ENCODE data around the gene GMEB2. TPM values are rescaled to one million over a fixed set of nuclear protein-coding genes. Genes with fewer than 3 reads are reported as not detected.

The GMEB2 gene
- polyA plus RNA-seq, 1 of the 3 experiments (the other 2 are of a cell fraction) = 6.5 TPM

DNA sequence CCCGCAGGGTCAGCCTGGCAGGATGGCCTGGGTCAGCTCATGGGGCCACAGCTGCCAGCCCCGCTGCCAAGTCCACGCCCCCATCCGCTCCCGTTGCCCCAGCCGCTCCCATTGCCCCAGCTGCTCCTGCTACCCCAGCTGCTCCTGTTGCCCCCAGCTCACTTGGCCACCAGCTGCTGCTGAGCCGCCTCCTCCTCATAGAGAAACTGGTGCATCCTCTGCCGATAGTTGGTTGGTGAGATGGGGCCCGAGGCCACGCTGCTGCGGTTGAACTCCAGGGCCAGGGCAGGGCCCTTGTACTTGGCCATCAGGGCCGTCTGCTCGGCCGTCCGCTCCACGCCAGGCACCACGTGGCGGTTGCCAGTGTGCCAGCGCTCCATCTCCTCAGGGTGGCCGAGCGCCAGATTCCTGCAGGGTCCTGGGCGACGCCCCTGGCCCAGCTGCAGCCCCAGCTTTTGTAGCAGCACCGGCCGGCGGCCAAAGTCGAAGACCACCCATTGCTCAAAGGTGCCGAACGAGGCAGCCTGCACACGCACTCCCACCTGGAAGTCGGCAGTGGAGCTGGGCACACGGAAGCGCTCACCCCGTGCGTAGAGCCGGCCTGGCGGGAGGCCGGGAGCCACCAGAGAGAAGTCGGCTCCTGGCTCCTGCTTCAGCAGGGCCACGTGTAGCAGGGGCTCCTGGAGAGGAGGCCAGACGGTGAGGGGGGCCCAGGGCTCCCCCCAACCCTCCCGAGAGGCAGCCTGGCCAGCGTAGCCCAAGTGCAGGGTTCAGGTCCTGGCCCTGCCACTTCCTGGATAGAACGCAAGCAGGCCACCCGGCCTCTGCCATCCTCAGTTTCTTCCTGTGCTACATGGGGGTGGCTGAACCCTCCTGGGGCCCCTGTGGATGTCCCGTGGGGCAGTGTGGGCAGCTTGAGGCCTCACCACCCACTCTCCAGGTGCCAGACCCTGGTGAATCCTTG is 57.6 kb downstream of the GMEB2 start:
- Histone ChIP-seq H3K4me2 (no peak overlapping the region), H3F3A (replicated peaks; ENCODE audit: insufficient read depth) (no peaks in the 10 kb centered on the region), H3K36me3 (replicated peaks in 1 of 2; ENCODE audit: control insufficient read depth in 1 of 2, insufficient read depth in 2 of 2, low read length in 1 of 2) (peaks cover 0 to 18% of the 10 kb centered on the region in 2 experiments), H3K4me1 (ENCODE audit: control insufficient read depth in 1 of 2, insufficient read depth in 2 of 2, low read depth in 1 of 2, low read length in 1 of 2) (peaks cover under 1 to 8% of the 10 kb centered on the region in 2 experiments; a peak in 2 of 4 replicates), H2AFZ (ENCODE audit: low read depth) (no peak overlapping the region), H3K9me2 (no peaks in the 10 kb centered on the region), H3K27me3 (ENCODE audit: insufficient read depth) (no peaks in the 10 kb centered on the region), H3K79me2 (ENCODE audit: insufficient read depth) (peaks cover 8% of the 10 kb centered on the region; the same call in 1 of the 2 replicates), H4K20me1 (ENCODE audit: insufficient read depth) (no peaks in the 10 kb centered on the region), H3K9me3 (no peaks in the 10 kb centered on the region), H3K9ac (no peak overlapping the region), H3K4me3 (ENCODE audit: low read depth in 2 of 2, low read length in 1 of 2) (no peak overlapping the region), H3K27ac (ENCODE audit: low read depth in 2 of 2, low read length in 1 of 2) (no peak overlapping the region)
- ChIA-PET CTCF (no interaction called here), POLR2A (no interaction called here)
- no peak for DNase-seq
- TF ChIP-seq RXRA (IDR thresholded peaks at IDR 0.05; ENCODE audit: borderline replicate concordance, low read depth) (no peak), GABPA (IDR thresholded peaks at IDR 0.05; ENCODE audit: low read depth) (no peak)
- 96% methylated on average over 33 of the region's 46 CpGs for WGBS (ENCODE audit: low lambda C conversion rate)

DNA sequence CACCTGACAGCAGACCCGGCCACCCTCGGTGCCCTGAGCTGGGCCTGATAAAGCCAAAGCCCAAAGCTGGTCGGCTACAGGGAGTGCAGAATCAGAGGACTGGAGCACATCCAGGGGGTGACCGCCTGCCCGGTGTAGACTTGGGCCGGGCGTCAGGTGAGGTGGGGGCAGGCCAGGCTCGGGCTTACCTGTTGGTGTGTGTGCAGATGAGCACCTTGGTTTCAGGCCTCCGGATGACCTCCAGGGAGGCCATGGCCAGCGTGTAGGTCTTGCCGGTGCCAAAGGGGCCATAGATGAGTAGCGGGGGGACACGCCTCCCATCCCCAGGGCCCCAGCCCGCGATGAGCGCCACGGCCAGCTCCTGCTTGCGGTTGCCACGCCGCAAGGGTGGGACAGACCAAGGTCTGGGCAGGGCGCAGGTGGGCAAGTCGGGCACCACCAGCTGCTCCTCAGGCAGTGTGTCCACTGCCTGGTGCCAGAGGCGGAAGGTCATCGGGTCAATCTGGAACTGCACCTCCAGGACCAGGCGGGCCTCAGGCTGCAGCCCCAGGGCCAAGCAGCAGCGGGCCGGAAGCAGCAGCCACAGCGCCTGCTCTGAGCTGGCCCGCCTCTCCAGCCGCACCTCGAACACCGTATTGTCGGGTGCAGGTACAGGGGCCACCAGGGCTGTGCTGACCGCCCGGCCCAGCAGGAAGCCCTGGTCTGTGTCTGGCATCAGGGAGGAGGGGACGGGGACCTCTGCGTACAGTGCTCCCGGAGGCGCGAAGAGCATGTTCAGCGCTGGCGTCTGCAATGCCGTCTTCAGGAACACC is 58.5 kb downstream of the GMEB2 start:
- Histone ChIP-seq H3K9ac (no peak overlapping the region), H3K4me2 (no peak overlapping the region), H3F3A (replicated peaks; ENCODE audit: insufficient read depth) (no peaks in the 10 kb centered on the region), H3K9me2 (no peaks in the 10 kb centered on the region), H3K36me3 (replicated peaks in 1 of 2; ENCODE audit: control insufficient read depth in 1 of 2, insufficient read depth in 2 of 2, low read length in 1 of 2) (peaks cover 0 to 22% of the 10 kb centered on the region in 2 experiments), H3K79me2 (ENCODE audit: insufficient read depth) (peaks cover 5% of the 10 kb centered on the region; the same call in 1 of the 2 replicates), H4K20me1 (ENCODE audit: insufficient read depth) (no peaks in the 10 kb centered on the region), H3K27me3 (ENCODE audit: insufficient read depth) (no peaks in the 10 kb centered on the region), H3K27ac (ENCODE audit: low read depth in 2 of 2, low read length in 1 of 2) (no peak overlapping the region), H3K9me3 (no peaks in the 10 kb centered on the region), H2AFZ (ENCODE audit: low read depth) (no peak overlapping the region), H3K4me1 (ENCODE audit: control insufficient read depth in 1 of 2, insufficient read depth in 2 of 2, low read depth in 1 of 2, low read length in 1 of 2) (peaks cover 0 to 5% of the 10 kb centered on the region in 2 experiments; a peak in 1 of 4 replicates), H3K4me3 (ENCODE audit: low read depth in 2 of 2, low read length in 1 of 2) (no peak overlapping the region)
- POLR2A ChIA-PET = no interaction called here
- WGBS (ENCODE audit: low lambda C conversion rate) = 89% methylated on average over 7 of the region's 43 CpGs
- CTCF ChIA-PET = interaction anchor here (3.6 kb wide), 1 partner anchor 31 kb away, joined by 12 read pairs; the partner anchor contains the start of gene PTK6
- no peak for DNase-seq
- TF ChIP-seq, protein P1, sequence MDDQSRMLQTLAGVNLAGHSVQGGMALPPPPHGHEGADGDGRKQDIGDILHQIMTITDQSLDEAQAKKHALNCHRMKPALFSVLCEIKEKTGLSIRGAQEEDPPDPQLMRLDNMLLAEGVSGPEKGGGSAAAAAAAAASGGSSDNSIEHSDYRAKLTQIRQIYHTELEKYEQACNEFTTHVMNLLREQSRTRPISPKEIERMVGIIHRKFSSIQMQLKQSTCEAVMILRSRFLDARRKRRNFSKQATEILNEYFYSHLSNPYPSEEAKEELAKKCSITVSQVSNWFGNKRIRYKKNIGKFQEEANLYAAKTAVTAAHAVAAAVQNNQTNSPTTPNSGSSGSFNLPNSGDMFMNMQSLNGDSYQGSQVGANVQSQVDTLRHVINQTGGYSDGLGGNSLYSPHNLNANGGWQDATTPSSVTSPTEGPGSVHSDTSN (IDR thresholded peaks at IDR 0.05) = no peak
- no peak for TF ChIP-seq ELF1 (IDR thresholded peaks at IDR 0.05)

DNA sequence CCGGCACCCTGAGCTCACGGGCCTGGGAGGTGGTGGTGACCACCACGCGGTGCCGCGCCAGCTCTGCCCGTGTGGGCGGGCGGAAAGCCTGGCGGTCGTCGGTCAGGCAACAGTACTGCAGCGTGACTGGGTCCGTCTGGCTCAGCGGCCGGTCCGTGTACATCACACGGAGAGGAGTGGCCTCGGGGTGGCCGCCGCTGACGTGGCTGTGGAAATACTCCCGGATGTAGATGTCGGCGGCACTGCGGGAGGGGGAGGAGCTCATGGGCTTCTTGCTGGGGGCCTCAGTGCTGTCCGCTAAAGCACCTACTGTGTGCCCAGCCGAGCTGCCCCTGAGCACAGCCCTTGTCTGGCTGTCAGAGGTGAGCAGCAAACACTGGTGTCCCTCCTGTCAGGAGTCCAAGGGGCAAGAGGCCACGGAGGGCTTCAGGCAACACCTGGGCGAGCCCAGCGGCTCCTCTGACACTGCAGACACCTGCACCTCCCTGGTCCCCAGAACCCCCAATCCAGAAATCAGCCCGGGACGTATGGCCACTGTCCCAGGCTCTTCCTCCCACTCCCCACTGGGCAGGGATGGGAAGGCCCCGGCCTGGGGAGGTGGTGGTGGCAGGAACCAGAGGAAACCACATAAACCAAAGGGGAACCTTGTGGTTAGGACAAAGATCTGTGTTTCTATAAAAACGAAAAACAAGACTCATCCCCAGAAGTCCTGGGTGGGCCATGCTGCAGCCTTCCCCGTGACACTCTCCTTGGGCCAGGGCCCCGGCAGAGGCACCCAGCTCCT is 59.3 kb downstream of the GMEB2 start:
- H3K27me3 ChIP-seq (ENCODE audit: insufficient read depth) = no peaks in the 10 kb centered on the region
- no peaks in the 10 kb centered on the region for H4K20me1 ChIP-seq (ENCODE audit: insufficient read depth)
- peaks cover 0 to 29% of the 10 kb centered on the region in 2 experiments for H3K36me3 ChIP-seq (replicated peaks in 1 of 2; ENCODE audit: control insufficient read depth in 1 of 2, insufficient read depth in 2 of 2, low read length in 1 of 2)
- no peaks in the 10 kb centered on the region for H3F3A ChIP-seq (replicated peaks; ENCODE audit: insufficient read depth)
- no peak overlapping the region for H3K4me3 ChIP-seq (ENCODE audit: low read depth in 2 of 2, low read length in 1 of 2)
- no peaks in the 10 kb centered on the region for H3K79me2 ChIP-seq (ENCODE audit: insufficient read depth)
- H3K9me3 ChIP-seq = no peaks in the 10 kb centered on the region
- H3K9me2 ChIP-seq = no peaks in the 10 kb centered on the region
- no peak overlapping the region for H3K27ac ChIP-seq (ENCODE audit: low read depth in 2 of 2, low read length in 1 of 2)
- no peak overlapping the region for H3K4me2 ChIP-seq
- POLR2A ChIA-PET = no interaction called here
- no peak overlapping the region for H2AFZ ChIP-seq (ENCODE audit: low read depth)
- H3K4me1 ChIP-seq (ENCODE audit: control insufficient read depth in 1 of 2, insufficient read depth in 2 of 2, low read depth in 1 of 2, low read length in 1 of 2) = no peaks in the 10 kb centered on the region
- 88% methylated on average over 21 of the region's 37 CpGs for WGBS (ENCODE audit: low lambda C conversion rate)
- CTCF ChIA-PET = interaction anchor here (0.8 to 3.6 kb wide), 2 partner anchors 30 to 71 kb away, joined by 3 to 12 read pairs; partner anchors contain the start of gene PTK6
- H3K9ac ChIP-seq = no peak overlapping the region
- DNase-seq = no peak
- no peak for TF ChIP-seq SMC3 (IDR thresholded peaks at IDR 0.05; ENCODE audit: low read depth, low read length)
- TF ChIP-seq, protein P2, sequence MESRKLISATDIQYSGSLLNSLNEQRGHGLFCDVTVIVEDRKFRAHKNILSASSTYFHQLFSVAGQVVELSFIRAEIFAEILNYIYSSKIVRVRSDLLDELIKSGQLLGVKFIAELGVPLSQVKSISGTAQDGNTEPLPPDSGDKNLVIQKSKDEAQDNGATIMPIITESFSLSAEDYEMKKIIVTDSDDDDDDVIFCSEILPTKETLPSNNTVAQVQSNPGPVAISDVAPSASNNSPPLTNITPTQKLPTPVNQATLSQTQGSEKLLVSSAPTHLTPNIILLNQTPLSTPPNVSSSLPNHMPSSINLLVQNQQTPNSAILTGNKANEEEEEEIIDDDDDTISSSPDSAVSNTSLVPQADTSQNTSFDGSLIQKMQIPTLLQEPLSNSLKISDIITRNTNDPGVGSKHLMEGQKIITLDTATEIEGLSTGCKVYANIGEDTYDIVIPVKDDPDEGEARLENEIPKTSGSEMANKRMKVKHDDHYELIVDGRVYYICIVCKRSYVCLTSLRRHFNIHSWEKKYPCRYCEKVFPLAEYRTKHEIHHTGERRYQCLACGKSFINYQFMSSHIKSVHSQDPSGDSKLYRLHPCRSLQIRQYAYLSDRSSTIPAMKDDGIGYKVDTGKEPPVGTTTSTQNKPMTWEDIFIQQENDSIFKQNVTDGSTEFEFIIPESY (IDR thresholded peaks at IDR 0.05; ENCODE audit: borderline replicate concordance, low read depth) = no peak
- TF ChIP-seq FOXJ3 (CRISPR knock-in tag; IDR thresholded peaks at IDR 0.05) = no peak
- TF ChIP-seq TCF12 (IDR thresholded peaks at IDR 0.05) = no peak
- TF ChIP-seq, protein P3, sequence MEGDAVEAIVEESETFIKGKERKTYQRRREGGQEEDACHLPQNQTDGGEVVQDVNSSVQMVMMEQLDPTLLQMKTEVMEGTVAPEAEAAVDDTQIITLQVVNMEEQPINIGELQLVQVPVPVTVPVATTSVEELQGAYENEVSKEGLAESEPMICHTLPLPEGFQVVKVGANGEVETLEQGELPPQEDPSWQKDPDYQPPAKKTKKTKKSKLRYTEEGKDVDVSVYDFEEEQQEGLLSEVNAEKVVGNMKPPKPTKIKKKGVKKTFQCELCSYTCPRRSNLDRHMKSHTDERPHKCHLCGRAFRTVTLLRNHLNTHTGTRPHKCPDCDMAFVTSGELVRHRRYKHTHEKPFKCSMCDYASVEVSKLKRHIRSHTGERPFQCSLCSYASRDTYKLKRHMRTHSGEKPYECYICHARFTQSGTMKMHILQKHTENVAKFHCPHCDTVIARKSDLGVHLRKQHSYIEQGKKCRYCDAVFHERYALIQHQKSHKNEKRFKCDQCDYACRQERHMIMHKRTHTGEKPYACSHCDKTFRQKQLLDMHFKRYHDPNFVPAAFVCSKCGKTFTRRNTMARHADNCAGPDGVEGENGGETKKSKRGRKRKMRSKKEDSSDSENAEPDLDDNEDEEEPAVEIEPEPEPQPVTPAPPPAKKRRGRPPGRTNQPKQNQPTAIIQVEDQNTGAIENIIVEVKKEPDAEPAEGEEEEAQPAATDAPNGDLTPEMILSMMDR (IDR thresholded peaks at IDR 0.05) = no peak
- no peak for TF ChIP-seq NRF1 (IDR thresholded peaks at IDR 0.05; ENCODE audit: low read depth, low read length)
- TF ChIP-seq, protein P4, sequence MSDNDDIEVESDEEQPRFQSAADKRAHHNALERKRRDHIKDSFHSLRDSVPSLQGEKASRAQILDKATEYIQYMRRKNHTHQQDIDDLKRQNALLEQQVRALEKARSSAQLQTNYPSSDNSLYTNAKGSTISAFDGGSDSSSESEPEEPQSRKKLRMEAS (IDR thresholded peaks at IDR 0.05; ENCODE audit: low read depth) = no peak
- TF ChIP-seq TAF1 (IDR thresholded peaks at IDR 0.05; ENCODE audit: borderline replicate concordance, low read depth, low read length) = no peak
